Trophoblast cell (in vitro differentiated cells and primary cell): ENCODE results near the gene DDX31.

ENCODE experiments used
- DNase-seq, 2 donors: peaks; one replicate each; pipeline ENCODE4 v3.0.0-alpha.2; 2016
- H2AFZ ChIP-seq: 2 replicates; pipeline ENCODE4 v1.6.1; 2013; ENCODE audit warnings: low read length, moderate library complexity, mild to moderate bottlenecking; ENCODE audit not compliant: insufficient read depth, poor library complexity
- H2AK5ac ChIP-seq: 2 replicates; pipeline ENCODE4 v1.6.1; 2013; ENCODE audit warnings: mild to moderate bottlenecking, low read length
- H2BK120ac ChIP-seq: 2 replicates; pipeline ENCODE4 v1.6.1; 2013; ENCODE audit warnings: low read length, mild to moderate bottlenecking, moderate library complexity; ENCODE audit not compliant: insufficient read depth, poor library complexity
- H2BK12ac ChIP-seq: 2 replicates; pipeline ENCODE4 v1.6.1; 2013; ENCODE audit warnings: mild to moderate bottlenecking, low read length, moderate library complexity
- H2BK5ac ChIP-seq: 2 replicates; pipeline ENCODE4 v1.6.1; 2013; ENCODE audit warnings: low read length, low read depth, moderate library complexity, mild to moderate bottlenecking; ENCODE audit not compliant: poor library complexity
- H3K14ac ChIP-seq: 2 replicates; pipeline ENCODE4 v1.6.1; 2013; ENCODE audit warnings: mild to moderate bottlenecking, low read length
- H3K18ac ChIP-seq: 2 replicates; pipeline ENCODE4 v1.6.1; 2013; ENCODE audit warnings: mild to moderate bottlenecking, low read length
- H3K23ac ChIP-seq: 2 replicates; pipeline ENCODE4 v1.6.1; 2013; ENCODE audit warnings: low read length
- H3K27ac ChIP-seq: 2 replicates; pipeline ENCODE4 v1.5.1; 2013; ENCODE audit warnings: low read depth, mild to moderate bottlenecking, inconsistent platforms, low read length, moderate library complexity
- H3K27me3 ChIP-seq: 2 replicates; pipeline ENCODE4 v1.6.1; 2013; ENCODE audit warnings: inconsistent platforms, mild to moderate bottlenecking, low read length, moderate library complexity; ENCODE audit not compliant: insufficient read depth
- H3K36me3 ChIP-seq, 2 experiments: 1 replicate in 1 of 2; 2 replicates in 1 of 2; pipeline ENCODE4 v1.6.1; 2013; ENCODE audit warnings: low read length in 2 of 2, mild to moderate bottlenecking in 2 of 2, moderate library complexity in 1 of 2; ENCODE audit not compliant: insufficient read depth in 2 of 2, control insufficient read depth in 1 of 2
- H3K4ac ChIP-seq: 2 replicates; pipeline ENCODE4 v1.6.1; 2013; ENCODE audit warnings: low read depth, mild to moderate bottlenecking, low read length, moderate library complexity
- H3K4me1 ChIP-seq, 2 experiments: 1 replicate in 1 of 2; 2 replicates in 1 of 2; pipeline ENCODE4 v1.6.1; 2013; ENCODE audit warnings: low read length in 2 of 2, mild to moderate bottlenecking in 2 of 2, moderate library complexity in 1 of 2; ENCODE audit not compliant: insufficient read depth in 2 of 2, control insufficient read depth in 1 of 2
- H3K4me2 ChIP-seq: 2 replicates; pipeline ENCODE4 v1.6.1; 2013; ENCODE audit warnings: inconsistent platforms, mild to moderate bottlenecking, low read length, moderate library complexity
- H3K4me3 ChIP-seq: 2 replicates; pipeline ENCODE4 v1.5.1; 2013; ENCODE audit warnings: mild to moderate bottlenecking, low read depth, low read length, inconsistent platforms
- H3K79me1 ChIP-seq: one replicate; pipeline ENCODE4 v1.6.1; 2013; ENCODE audit warnings: low read length
- H3K79me2 ChIP-seq: 2 replicates; pipeline ENCODE4 v1.6.1; 2013; ENCODE audit warnings: low read length, mild to moderate bottlenecking; ENCODE audit not compliant: control insufficient read depth, insufficient read depth, poor library complexity
- H3K9ac ChIP-seq: 2 replicates; pipeline ENCODE4 v1.6.1; 2013; ENCODE audit warnings: mild to moderate bottlenecking, low read length
- H3K9me3 ChIP-seq: 2 replicates; pipeline ENCODE4 v1.6.1; 2013; ENCODE audit warnings: low read depth, mild to moderate bottlenecking, control low read depth, inconsistent platforms, low read length; ENCODE audit not compliant: insufficient read depth
- H4K12ac ChIP-seq: 2 replicates; pipeline ENCODE4 v1.6.1; 2013; ENCODE audit warnings: low read depth, mild to moderate bottlenecking, low read length, moderate library complexity
- H4K8ac ChIP-seq: 2 replicates; pipeline ENCODE4 v1.6.1; 2013; ENCODE audit warnings: low read depth, mild to moderate bottlenecking, low read length, moderate library complexity
- H4K91ac ChIP-seq: one replicate; pipeline ENCODE4 v1.6.1; 2013; ENCODE audit warnings: low read depth, mild to moderate bottlenecking, low read length, moderate library complexity
- WGBS: extraction: QIAGEN DNeasy Blood & Tissue Kit; methylation state at CpG from one replicate; pipeline ENCODE4 v1.1.7; 2013; ENCODE audit warnings: missing lambda C conversion rate; ENCODE audit not compliant: insufficient read length, insufficient coverage; ENCODE audit errors: extremely low coverage; 5-methylcytosine and 5-hydroxymethylcytosine counted together

Gene DDX31

DNA sequence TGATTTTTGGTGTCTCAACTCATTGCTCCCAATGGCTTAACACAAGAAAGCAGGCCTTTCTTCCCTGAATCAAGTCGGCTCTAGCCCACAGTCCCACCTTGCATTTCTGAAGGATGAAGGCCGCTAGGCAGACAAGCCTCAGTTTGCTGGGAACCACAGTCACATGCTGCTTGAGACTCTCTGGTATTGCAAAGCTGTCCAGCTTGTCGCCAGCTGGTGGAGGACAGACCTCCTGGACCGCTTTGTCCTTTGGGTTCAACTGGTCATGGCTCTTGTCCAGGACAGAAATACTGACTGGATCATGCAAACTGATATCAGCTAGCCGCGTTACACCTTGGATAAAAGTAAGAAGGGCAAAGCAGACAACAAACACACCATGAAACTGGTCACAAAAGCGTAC, 23.1 kb downstream of the DDX31 start:
- no peak overlapping the region for H2AFZ ChIP-seq
- no peak overlapping the region for H2BK120ac ChIP-seq
- no peak overlapping the region for H4K12ac ChIP-seq
- H3K4ac ChIP-seq: no peak overlapping the region
- no CpG with 5 or more reads among the region's 7 CpGs for WGBS
- no peak overlapping the region for H3K27ac ChIP-seq
- H3K4me1 ChIP-seq: no peaks in the 10 kb centered on the region
- no peak overlapping the region for H4K8ac ChIP-seq
- H3K9me3 ChIP-seq: no peaks in the 10 kb centered on the region
- H2BK5ac ChIP-seq: no peak overlapping the region
- H2BK12ac ChIP-seq: no peak overlapping the region
- no peak overlapping the region for H3K23ac ChIP-seq
- no peak overlapping the region for H3K4me2 ChIP-seq
- H3K18ac ChIP-seq: no peak overlapping the region
- H3K9ac ChIP-seq: no peak overlapping the region
- H3K36me3 ChIP-seq: peaks cover 19 to 48% of the 10 kb centered on the region in 2 experiments
- no peaks in the 10 kb centered on the region for H3K79me2 ChIP-seq
- no peak overlapping the region for H2AK5ac ChIP-seq
- no peak for DNase-seq
- H3K27me3 ChIP-seq: no peaks in the 10 kb centered on the region
- no peak overlapping the region for H4K91ac ChIP-seq
- no peak overlapping the region for H3K14ac ChIP-seq
- no peak overlapping the region for H3K4me3 ChIP-seq
- H3K79me1 ChIP-seq: no peaks in the 10 kb centered on the region

DNA sequence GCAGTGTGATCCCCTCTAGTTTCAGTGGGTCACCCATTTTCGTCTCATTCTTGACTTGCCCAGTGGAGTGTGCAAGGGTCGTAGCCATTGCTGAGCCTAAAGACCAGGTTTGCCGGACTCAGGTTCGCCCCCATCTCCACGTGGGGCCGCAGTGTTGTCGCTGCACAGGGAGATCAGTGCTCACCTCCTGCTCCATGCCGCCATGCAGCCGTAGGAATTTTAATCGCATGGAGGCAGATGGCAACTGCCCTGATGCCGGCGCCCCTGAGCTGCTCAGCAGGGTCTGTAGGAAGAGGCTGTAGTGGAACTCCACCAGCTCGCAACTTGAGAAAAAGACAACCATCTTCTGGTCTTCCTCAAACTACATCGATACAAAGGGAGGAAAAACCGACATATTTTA, 24.1 kb downstream of the DDX31 start:
- Histone ChIP-seq H3K79me2 (no peaks in the 10 kb centered on the region), H3K4me3 (no peak overlapping the region), H2BK120ac (no peak overlapping the region), H3K36me3 (peaks cover 23 to 52% of the 10 kb centered on the region in 2 experiments), H3K9ac (no peak overlapping the region), H3K14ac (no peak overlapping the region), H2BK12ac (no peak overlapping the region), H2AK5ac (no peak overlapping the region), H3K79me1 (no peaks in the 10 kb centered on the region), H4K12ac (no peak overlapping the region), H4K8ac (no peak overlapping the region), H3K4me1 (no peaks in the 10 kb centered on the region), H2BK5ac (no peak overlapping the region), H2AFZ (no peak overlapping the region), H3K9me3 (no peaks in the 10 kb centered on the region), H3K27ac (no peak overlapping the region), H3K23ac (no peak overlapping the region), H3K4ac (no peak overlapping the region), H3K27me3 (no peaks in the 10 kb centered on the region), H3K18ac (no peak overlapping the region), H4K91ac (no peak overlapping the region), H3K4me2 (no peak overlapping the region)
- no peak for DNase-seq
- WGBS: no CpG with 5 or more reads among the region's 15 CpGs

DNA sequence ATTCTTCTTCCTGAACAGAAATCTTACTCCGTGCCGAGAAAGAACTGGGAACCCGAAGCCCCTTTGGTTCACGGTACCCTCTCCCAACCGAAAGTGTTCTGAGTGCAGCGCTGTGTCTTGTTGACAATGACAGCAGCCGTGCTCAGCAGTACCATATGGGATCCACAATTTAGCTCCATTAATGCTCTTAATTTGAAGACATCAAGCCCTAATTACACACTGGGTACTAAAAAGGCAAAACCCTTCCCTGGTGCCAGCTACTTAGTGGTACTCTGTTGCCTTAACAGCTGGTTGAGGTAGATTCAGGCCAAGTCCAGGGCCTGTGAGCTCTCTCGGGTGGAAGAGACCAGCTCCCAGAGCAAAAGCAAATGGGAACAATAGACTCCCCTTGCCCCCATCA, 24.5 kb downstream of the DDX31 start:
- Histone ChIP-seq H4K91ac (no peak overlapping the region), H4K12ac (no peak overlapping the region), H2BK120ac (no peak overlapping the region), H3K79me1 (no peaks in the 10 kb centered on the region), H3K4me3 (no peak overlapping the region), H3K23ac (no peak overlapping the region), H2AK5ac (no peak overlapping the region), H3K27ac (no peak overlapping the region), H3K27me3 (no peaks in the 10 kb centered on the region), H3K79me2 (no peaks in the 10 kb centered on the region), H3K36me3 (peaks cover 26 to 56% of the 10 kb centered on the region in 2 experiments), H3K9me3 (no peaks in the 10 kb centered on the region), H2AFZ (no peak overlapping the region), H3K4ac (no peak overlapping the region), H3K4me1 (no peaks in the 10 kb centered on the region), H4K8ac (no peak overlapping the region), H3K9ac (no peak overlapping the region), H3K14ac (no peak overlapping the region), H2BK5ac (no peak overlapping the region), H3K4me2 (no peak overlapping the region), H3K18ac (no peak overlapping the region), H2BK12ac (no peak overlapping the region)
- WGBS: no CpG with 5 or more reads among the region's 8 CpGs
- no peak for DNase-seq

DNA sequence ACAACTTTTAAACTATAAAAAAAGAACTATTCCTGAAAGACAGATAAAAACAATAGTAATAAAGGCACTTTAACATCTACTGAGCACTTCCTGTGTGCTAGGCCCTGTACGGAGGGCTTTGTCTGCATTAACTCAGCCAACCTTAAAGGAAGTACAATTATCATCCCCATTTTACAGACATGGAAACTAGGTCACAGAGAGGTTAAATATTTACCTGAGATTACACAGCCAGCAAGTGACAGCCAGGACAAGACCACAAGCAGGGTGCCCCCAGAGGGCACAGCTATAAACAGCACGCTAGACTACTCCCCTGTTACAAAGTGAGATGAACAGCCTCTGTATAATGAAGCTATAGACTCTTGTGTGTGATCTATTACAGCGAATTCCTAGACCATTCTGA, 25.5 kb downstream of the DDX31 start:
- Histone ChIP-seq H3K4me2 (no peak overlapping the region), H4K91ac (no peak overlapping the region), H2BK5ac (no peak overlapping the region), H3K14ac (no peak overlapping the region), H3K27me3 (no peaks in the 10 kb centered on the region), H2BK120ac (no peak overlapping the region), H3K36me3 (peaks cover 26 to 55% of the 10 kb centered on the region in 2 experiments), H2BK12ac (no peak overlapping the region), H3K79me2 (no peaks in the 10 kb centered on the region), H3K23ac (no peak overlapping the region), H3K9ac (no peak overlapping the region), H4K12ac (no peak overlapping the region), H3K18ac (no peak overlapping the region), H4K8ac (no peak overlapping the region), H3K4ac (no peak overlapping the region), H3K27ac (no peak overlapping the region), H3K9me3 (no peaks in the 10 kb centered on the region), H3K79me1 (no peaks in the 10 kb centered on the region), H2AFZ (no peak overlapping the region), H3K4me1 (no peaks in the 10 kb centered on the region), H3K4me3 (no peak overlapping the region), H2AK5ac (no peak overlapping the region)
- no peak for DNase-seq
- WGBS: no CpG with 5 or more reads among the region's 3 CpGs
